Left hindlimb (tissue), 1 donor: ENCODE results near the gene MRPL43.

Experiments used
- DNase-seq: peaks from one replicate; pipeline ENCODE4 v3.0.0-alpha.2; 2018

Gene MRPL43

GRCh38 chr10:101018600-101019439 lies 31.5 kb upstream of the MRPL43 start:
- peak; percentile 80 for DNase-seq

- DNase-seq, result no peak
Observed at GRCh38 chr10:101018118-101018599, 30.9 kb upstream of the MRPL43 start.

- no peak for DNase-seq
Observed at GRCh38 chr10:101016814-101017213, 29.5 kb upstream of the MRPL43 start.

- DNase-seq, result no peak
Observed at GRCh38 chr10:101015582-101015973, 28.3 kb upstream of the MRPL43 start.

GRCh38 chr10:101014966-101015581 lies 27.8 kb upstream of the MRPL43 start:
- no peak for DNase-seq

GRCh38 chr10:101014230-101014884 lies 27.1 kb upstream of the MRPL43 start:
- DNase-seq, result peak; percentile 82

GRCh38 chr10:101013365-101013825 lies 26.1 kb upstream of the MRPL43 start:
- no peak for DNase-seq

- DNase-seq, result peak; percentile 84
Observed at GRCh38 chr10:101012525-101013364, 25.4 kb upstream of the MRPL43 start.

- no peak for DNase-seq
Observed at GRCh38 chr10:101011517-101012423, 24.5 kb upstream of the MRPL43 start.

GRCh38 chr10:101010329-101010728 lies 23.0 kb upstream of the MRPL43 start:
- DNase-seq, result no peak

- DNase-seq, result no peak
Observed at GRCh38 chr10:101008823-101009423, 21.6 kb upstream of the MRPL43 start.

- DNase-seq, result no peak
Observed at GRCh38 chr10:101007915-101008822, 20.9 kb upstream of the MRPL43 start.

- DNase-seq, result no peak
Observed at GRCh38 chr10:101007099-101007711, 19.9 kb upstream of the MRPL43 start.

- peak; percentile 72 for DNase-seq
Observed at GRCh38 chr10:101006593-101007098, 19.3 kb upstream of the MRPL43 start.

- DNase-seq, result no peak
Observed at GRCh38 chr10:101005869-101006567, 18.7 kb upstream of the MRPL43 start.

GRCh38 chr10:101005361-101005760 lies 18.1 kb upstream of the MRPL43 start:
- no peak for DNase-seq

GRCh38 chr10:101003639-101004206 lies 16.4 kb upstream of the MRPL43 start:
- no peak for DNase-seq

- DNase-seq, result no peak
Observed at GRCh38 chr10:101002456-101002855, 15.2 kb upstream of the MRPL43 start.
